SK-N-SH treated with all-trans-retinoic acid at 6 μM for 48 hours (cell line): ENCODE results near the gene CABLES1.

Experiments
- CREB5 ChIP-seq: fragments of 250-450 bp; sonication (Bioruptor Pico); IDR thresholded peaks from 2 replicates; pipeline ENCODE4 v1.5.1; 2020; ENCODE audit warnings: low read depth, mild to moderate bottlenecking, moderate library complexity
- CSRNP3 ChIP-seq: fragments of 250-450 bp; sonication (Bioruptor Pico); IDR thresholded peaks from 2 replicates; pipeline ENCODE4 v1.5.1; 2021; ENCODE audit warnings: mild to moderate bottlenecking, moderate library complexity
- OSR1 ChIP-seq: fragments of 250-450 bp; sonication (Bioruptor Pico); IDR thresholded peaks from 2 replicates; pipeline ENCODE4 v1.8.0; 2022; ENCODE audit warnings: moderate library complexity, mild to moderate bottlenecking, inconsistent platforms
- PPARA ChIP-seq: fragments of 250-450 bp; sonication (Bioruptor Pico); IDR thresholded peaks from 2 replicates; pipeline ENCODE4 v1.5.0; 2020; ENCODE audit warnings: mild to moderate bottlenecking, borderline replicate concordance
- RARB ChIP-seq: fragments of 250-450 bp; sonication (Bioruptor Pico); IDR thresholded peaks from 2 replicates; pipeline ENCODE4 v1.8.0; 2021; ENCODE audit warnings: mild to moderate bottlenecking, moderate library complexity
- TSHZ2 ChIP-seq: fragments of 250-450 bp; sonication (Bioruptor Pico); IDR thresholded peaks from 2 replicates; pipeline ENCODE4 v1.5.0; 2020; ENCODE audit warnings: mild to moderate bottlenecking, moderate library complexity
- ZC3H10 ChIP-seq: fragments of 250-450 bp; sonication (Bioruptor Pico); IDR thresholded peaks from 2 replicates; pipeline ENCODE4 v1.5.1; 2021; ENCODE audit warnings: mild to moderate bottlenecking, moderate library complexity
- ZFP30 ChIP-seq: fragments of 450-650 bp; formaldehyde crosslinking; IDR thresholded peaks from 2 replicates; pipeline ENCODE4 v1.5.0; 2022; ENCODE audit warnings: mild to moderate bottlenecking, moderate library complexity
- ZNF565 ChIP-seq: fragments of 450-650 bp; formaldehyde crosslinking; conservative IDR thresholded peaks from 2 replicates; pipeline ENCODE4 v1.5.0; 2020; ENCODE audit warnings: low read depth, mild to moderate bottlenecking, moderate library complexity
- ZNF8 ChIP-seq: fragments of 450-650 bp; formaldehyde crosslinking; IDR thresholded peaks from 2 replicates; pipeline ENCODE4 v1.5.0; 2020; ENCODE audit warnings: mild to moderate bottlenecking, moderate library complexity

- TF ChIP-seq RARB (CRISPR knock-in tag) (no peak), ZNF565 (CRISPR knock-in tag) (no peak), TSHZ2 (CRISPR knock-in tag) (no peak), ZNF8 (CRISPR knock-in tag) (no peak), CREB5 (CRISPR knock-in tag) (no peak), CSRNP3 (CRISPR knock-in tag) (no peak), ZFP30 (no peak), ZC3H10 (no peak), OSR1 (CRISPR knock-in tag) (no peak), PPARA (CRISPR knock-in tag) (no peak)
These were observed 121.9 kb downstream of the CABLES1 start for GRCh38 chr18:23257137-23257536.
